HG02588 (cell line): ENCODE data around the gene SLC48A1.
A peak's percentile ranks its signal among the peaks of the same experiment; 100 is the strongest.

Source experiments
- ATAC-seq: cut with Tn5 transposase; IDR thresholded peaks from one replicate; pipeline ENCODE4 v1.9.1; 2021; ENCODE audit warnings: mild to moderate bottlenecking, moderate library complexity; ENCODE audit not compliant: unreplicated experiment

Gene SLC48A1

DNA sequence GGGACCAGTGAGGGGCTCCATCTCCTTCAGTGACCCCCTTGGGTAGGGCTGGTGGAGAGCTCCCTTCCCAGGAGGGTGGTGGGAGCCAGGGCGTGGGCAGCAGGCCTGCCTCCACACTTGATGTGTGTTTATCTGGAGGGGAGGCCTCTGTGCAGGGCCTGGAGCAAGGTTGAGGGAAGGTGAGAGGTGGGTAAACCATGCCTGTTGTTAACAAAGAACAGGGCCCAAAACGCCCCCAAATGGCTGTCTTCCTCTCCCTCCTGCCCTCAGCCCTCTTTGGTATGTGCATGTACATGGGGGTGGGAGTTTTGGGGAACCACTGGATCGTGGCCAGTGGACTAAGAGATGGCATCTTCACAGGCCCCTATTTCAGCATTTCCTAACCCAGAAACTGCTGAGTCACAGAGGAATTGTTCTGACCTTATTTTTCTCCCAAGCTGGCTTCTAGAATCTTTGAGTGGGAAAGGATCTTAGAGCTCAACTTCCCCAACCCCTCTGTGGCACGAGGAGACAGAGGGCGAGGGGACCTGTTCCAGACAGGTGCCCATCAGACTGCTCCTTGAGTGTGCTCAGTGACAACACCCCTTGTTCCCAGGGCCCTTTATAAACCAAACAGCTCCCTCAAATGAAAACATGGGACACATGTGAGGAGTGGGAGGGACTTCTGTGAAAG lies 3.6 kb downstream of the SLC48A1 start:
- no peak for ATAC-seq

DNA sequence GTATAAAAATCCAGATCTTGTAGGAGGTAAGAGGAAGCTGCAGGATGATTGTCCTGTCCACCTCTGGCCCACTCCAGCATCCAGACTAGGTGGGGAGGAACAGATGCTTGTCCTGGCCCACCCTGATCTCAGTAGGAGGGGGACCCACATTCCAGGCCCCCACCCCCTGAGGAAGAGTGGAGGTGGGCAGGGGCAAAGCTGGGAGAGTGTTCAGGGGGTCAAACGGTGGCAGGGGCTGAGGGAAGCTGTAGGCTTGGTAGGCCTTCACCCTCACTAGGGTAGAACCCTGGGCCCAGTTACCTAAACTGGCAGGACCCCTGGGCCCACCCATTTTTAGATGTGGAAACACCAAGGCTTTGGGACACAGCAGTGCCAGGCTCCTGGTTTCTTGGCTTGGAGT lies 4.1 kb downstream of the SLC48A1 start:
- no peak for ATAC-seq

DNA sequence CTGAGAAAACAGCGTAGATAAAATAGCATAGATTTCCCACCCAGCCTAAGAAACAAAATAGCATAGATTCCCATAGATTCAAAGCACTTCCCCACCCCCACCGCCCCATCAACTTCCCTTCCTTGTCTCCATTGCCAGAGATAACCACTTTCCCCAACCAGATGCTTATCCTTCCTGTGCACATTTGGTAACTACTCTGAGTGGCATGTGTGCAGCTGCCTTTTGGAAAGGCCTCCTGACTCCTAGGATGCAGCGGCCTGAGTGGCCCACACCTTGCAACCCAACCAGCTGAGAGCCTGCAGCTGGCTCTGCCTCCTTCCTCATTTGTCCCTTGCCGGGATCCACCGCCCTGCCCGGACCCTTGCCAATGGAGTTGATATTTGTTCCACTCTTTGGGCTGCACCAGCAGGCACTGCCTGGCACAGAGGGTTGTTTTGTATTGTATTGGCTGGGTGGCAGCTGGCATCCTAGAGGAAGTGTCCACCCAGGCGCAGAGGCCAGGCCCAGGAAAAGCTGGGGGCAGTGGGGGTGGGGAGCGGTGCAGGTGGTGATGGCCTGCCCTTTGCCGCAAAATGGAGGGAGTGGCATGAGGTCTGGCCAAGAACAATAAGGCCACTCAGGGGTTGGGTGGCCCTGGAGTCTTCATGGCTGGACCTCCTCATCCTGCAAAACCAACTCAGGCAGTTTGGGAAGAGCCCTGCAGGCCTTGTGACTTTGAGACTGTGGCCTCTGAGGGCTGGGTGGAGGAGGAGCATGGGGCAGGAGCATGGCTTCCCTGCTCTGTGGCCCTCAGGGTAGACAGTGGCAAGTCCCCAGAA lies 4.9 kb downstream of the SLC48A1 start:
- ATAC-seq = no peak

DNA sequence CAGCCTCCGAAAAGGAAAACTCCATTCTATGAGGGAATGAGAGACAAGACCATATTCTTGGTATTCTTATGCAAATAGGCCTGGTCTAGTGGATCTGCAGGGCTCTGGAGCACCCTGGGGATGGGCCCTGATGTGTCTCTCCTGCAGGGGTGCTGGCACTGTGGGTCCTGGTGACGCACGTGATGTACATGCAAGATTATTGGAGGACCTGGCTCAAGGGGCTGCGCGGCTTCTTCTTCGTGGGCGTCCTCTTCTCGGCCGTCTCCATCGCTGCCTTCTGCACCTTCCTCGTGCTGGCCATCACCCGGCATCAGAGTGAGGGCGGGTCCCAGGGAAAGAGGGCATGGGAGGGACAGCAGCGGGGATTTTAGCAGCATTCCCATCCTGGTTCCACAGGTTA lies 5.8 kb downstream of the SLC48A1 start:
- ATAC-seq = no peak

DNA sequence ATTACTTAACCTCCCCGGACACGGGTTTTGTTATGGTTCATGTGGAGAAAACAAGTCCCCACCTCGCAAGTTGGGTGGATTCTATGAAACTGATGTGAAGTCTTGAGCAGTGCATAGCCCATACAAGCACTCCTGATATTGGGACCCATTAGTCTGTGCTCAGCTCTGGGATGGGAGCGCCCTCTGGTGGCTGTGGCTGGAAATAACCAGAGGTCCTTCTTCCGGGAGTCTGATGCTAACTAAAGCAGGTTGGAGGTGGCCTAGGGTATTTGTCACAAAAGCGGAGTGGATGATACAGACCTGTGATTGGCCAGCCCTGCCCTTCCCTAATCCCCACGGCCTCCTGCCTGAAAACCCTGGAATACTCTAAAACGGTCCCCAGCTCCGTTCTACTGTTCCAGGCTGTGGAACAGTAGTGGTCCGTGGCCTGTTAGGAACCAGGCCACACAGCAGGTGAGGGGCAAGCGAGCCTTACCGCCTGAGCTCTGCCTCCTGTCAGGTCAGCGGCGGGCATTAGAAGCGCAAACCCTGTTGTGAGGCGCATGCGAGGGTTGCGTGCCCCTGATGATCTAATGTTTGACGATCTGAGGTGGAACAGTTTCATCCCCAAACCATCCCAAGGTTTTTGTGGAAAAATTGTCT lies 6.4 kb downstream of the SLC48A1 start:
- ATAC-seq = peak; percentile 81

DNA sequence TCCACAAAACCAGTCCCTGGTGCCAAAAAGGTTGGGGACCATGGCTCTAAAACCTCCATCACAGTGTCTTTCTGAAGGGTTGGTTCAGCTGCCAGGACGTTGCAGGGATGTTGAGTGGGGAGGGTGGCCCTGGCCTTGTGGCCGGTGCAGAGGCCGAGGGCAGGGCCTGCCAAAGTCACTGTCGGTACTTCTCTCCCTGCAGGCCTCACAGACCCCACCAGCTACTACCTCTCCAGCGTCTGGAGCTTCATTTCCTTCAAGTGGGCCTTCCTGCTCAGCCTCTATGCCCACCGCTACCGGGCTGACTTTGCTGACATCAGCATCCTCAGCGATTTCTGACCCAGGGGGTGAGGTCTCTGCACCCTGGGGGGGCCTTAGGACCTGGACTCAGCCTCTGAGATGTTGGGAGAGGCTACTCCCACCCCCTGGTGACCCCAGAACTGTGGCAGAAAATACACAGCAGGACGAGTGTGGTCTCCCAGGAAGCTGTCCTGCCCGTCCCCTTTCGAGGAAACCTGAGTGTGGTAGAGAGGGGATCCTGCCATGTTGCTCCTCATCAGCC lies 7.0 kb downstream of the SLC48A1 start:
- ATAC-seq = no peak

DNA sequence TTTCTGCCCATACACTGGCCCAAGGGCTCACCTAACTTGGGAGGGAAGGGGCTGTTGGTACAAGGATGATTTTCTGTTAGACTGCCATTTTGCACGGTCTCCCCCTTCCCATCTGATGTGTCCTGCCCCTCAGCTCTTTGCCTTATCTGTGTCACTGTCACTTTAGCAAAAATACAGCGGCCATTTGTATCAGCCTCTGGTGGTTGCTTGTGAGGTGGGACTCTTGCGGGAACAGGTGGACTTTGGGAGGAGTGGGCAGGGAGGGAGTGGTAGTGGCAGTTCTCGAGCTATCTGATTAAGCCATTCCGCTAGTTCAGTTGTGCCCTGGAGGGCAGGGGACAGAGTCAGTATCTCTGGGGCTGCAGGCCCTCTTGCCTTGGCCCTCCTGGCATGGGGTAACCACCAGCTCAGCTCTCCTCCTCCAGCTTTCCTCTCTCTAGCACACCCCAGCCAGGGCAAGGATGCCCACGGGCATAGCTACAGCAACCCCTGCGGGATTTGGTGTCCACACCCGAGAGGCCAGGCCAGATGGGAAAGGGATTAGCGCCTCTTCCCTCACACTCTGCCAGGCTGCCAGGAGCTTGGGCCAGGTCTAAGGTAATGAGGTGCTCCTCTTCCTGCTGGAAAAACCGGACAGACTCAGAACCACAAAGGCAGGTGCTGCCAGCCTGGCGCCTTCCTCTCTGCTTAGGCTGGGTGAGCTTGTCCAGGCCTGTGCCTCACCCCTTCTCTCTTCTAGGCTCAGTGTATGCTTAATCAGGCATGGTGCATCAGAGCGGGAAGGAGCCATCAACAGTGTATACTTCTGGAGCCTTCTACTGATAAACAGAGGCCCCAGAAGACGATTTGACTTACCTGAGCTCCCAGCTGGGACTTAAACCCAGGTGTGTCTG lies 8.7 kb downstream of the SLC48A1 start:
- no peak for ATAC-seq

DNA sequence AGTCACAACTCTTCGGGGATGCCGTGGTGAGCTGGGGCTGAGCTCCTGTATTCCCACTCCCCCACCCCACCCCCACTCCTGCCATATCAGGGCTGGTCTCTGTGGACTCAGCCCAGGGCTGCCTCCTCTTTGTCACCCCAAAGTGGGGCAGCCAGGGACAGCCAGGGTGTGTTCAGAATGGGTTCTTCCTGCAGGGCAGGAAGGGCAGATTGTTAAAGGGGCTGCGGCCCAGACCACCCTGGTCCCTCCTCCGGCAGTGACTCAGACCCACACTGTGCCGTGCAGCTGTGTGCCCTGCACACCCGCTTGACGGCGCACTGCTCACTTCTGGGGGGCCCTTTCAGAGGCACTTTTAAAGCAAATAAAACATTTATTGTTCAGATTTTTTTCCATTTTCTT lies 9.3 kb downstream of the SLC48A1 start:
- ATAC-seq = no peak

DNA sequence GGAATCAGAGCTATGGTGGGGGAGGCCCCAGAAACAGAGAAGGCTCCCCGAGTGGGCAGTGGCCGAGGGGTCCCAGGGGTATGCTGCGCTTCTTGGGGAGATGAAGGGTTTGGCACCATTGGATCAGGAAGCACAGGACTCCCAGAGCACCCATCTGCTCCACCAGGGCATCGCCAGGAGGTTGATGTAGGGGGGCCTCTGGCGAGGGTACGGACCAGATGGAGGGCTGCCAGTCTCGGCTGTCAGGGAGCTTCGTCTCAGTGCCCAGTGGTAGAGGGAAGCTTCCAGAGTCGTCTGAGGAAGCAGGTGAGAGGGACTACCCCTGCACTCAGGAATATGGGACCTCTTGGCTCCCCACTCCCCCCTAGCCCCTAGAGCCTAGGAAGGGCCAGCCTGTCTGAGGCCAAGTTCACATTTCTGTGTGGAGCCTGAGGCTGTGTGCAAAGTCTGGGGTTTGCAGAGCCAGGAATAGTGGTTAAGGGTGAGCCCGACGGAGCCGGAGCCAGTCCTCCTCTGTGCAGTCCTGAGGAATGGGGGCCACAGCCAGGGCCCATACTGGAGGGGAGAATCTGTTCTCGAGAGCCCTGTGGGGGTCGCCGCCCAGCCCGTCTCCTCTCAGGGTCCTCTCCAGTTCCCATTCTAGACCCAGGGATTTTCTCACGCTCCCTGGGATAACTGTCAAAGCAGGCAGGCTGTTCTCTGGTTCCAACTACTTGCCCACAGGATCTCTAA lies 10.2 kb downstream of the SLC48A1 start:
- no peak for ATAC-seq

DNA sequence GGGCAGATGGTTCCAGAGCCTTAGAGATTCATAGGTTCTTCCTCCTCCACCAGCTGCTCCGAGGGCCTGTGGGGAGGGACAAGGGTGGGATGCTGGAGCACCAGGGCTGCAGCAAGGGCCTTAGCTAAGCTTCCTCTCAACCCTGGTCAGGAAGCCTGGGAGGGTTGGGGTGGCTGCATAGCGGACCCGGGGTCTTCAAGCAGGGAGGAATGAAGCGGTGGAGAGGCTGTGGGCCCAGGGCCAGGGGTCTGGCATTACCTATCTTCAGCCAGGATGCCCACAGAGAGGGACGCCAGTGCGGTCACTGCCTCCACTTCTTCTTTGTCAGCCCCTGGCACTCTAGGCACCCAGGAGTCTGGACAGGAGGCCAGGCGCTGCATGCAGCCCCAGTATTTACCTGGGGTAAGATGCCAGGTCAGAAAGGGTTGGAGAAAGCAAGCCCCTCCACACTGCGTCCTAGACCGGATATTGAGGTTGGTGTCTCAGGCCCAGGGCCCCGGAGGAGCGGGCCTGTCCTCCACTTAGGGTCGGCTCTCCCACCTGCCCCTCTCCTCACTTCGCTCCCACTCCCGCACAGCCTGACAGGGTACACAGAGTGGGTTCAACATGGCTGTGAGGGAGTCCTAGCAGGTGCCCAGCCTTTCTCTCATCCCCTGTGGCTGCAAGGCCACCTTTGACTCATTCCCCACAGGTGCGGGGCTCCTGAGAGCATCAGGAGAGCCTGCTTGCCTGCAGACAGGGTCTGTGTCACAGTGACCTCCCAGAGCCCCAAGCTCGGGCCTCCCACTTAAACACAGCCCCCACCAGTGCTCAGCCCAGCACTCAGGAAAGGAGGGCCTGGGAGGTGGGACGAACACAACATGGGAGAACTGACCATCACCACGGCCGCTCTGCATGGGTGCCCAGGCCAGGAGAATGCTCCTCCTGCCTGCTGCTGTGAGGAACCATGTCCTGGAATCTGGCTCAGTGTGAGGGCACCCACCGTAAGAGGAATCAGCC lies 11.1 kb downstream of the SLC48A1 start:
- no peak for ATAC-seq

DNA sequence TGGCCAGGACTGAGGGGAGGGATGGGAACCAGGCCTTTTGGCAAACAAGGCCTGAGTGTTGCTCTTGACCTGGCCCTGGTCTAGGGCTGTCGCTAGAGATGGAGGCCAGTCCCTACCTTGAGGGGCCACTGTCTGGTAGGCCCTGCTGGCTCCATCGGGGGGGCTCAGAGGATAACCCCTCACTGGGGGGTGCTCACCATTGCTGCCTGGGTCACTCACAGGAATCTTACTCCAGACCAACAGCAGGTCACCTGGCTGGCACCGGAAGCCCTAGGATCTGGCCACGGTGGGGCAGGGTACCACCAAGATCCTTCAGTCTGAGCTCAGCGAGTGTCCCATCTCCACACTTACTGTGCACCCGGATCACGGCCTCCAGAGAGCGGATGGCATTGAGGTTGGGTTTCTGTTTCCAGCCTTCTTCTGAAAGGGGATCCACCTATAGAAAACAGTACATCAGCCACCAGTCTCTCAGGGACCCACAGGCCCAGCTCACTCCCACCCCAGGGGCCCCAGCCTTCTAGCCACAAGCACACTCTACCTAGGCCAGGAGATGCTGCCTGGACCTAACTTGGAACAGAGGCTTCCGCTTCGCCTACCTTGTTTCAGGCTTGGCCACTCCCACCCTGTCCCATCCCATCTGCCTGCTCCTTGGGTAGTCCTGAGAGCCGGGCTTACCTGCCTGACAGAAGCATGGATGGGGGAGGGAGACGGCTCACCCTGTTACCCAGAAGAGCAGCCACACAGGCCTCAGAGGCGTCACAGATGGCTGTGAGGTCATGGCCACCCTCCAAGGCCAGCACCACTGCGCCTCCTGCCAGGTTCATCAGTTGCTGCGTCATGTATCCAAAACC lies 12.2 kb downstream of the SLC48A1 start:
- ATAC-seq = no peak

DNA sequence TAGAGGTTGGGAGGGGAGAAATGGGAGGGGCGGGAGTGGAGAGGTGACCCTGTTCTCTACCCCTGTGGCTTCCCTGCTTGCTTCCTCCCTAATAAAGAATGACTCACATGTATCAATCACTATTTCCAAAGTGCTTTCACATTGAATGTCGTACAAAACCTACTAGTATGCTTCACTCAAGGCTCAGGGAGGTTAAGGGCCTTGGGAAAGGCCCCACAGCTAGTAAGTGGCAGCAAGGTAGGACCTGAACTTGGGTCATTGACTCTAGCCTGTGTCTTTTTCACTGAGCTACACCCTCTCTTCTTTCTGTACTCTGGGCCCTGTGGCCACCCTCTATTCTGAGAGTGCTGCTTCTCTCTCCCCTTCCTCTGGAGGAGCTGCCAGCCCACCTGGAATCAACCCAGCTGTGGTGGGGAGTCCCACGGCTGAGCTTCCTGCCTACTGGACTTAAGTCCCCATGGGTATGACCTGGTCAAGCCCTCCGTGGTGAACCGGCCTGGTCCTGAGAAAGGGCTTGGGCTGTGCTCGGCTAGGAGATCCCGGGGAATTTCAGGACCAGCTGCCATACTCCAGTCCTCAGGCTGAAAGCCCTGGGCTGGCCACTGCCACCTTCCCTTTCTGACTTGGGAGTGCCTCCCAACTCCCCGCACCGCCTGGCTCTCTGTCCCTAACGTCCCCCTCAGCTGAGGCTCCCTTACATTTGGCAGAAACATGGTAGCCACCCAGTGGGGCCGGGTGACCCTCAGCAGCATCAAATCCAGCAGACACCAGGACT lies 13.0 kb downstream of the SLC48A1 start:
- ATAC-seq = no peak

DNA sequence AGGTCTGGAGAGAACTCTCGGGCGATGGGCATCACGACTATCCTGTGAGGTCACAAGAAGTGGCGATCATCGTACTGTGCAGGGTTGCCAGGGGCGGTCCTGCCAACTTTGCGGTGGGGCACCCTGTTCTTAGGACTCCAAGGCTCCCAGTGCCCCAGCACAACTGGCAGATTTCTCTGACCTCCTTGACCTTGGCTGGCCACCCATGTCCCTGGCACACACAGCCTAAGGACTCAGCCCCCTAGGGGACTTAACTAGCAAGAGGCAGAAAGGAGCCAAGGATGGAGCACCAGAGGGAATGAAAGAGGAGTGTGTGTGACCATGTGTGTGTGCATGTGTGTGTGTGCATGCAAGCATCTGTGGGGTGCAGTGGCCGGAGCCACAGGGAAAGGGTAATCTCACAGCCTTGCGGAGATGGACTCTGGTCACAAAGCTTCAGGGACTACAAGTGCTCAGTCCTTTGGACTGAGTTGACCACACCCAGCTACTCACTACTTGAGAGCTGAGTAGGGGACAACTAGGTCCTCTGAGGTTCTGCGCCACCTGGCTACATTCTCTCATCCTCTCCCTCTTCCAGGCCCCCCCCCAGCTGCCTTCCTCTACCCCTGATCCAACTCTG lies 13.7 kb downstream of the SLC48A1 start:
- no peak for ATAC-seq

DNA sequence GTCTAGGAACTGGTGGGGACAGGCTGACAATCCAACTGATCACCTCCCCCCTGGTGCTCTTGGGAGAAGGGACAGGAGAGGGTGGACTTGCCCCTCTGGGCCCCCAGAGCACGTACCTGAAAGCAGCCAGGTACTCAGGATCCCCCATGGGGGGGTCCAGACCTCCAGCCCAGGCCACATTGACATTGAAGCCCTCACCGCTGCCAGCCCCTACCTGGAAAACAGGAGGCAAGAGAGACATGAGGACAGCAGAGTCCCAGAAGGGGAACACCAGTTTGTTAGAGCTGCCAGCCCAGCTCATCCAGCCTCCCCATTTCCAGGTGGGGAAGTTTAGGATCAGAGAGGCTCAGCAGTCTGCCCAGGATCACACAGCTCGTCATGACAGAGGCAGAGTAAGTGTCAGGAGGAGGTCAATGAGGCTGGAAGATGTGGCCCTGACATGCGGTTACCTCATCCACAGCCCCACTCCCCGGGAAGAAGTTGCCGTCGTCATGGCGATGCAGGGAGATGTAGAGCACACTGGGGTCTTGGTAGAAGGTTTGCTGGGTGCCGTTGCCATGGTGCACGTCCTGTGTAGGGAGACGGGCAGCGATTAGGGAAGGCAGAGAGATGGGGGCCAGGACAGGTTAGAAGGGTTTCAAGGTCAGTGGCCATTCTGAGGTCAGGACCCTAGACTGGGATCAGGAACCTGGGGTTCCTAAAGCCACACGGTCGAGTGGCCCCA lies 14.7 kb downstream of the SLC48A1 start:
- no peak for ATAC-seq

DNA sequence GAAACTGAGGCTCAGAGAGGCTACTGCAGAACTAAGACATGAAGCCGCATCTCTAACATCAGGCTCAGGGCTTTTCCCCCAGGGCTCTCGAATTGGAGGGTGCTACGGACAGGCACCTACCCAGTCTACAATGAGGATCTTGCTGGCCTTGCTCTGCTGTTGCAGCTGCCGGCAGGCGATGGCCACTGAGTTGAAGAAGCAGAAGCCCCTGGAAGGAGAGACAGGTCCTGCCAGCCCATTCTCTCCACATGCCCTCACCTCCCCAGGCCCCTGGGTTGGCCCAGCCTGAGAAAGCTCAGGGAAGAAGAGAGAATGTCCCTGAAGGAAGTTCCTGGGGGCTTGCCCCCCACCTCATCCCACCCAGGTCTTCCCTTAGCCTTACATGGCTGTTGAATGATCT lies 16.1 kb downstream of the SLC48A1 start:
- ATAC-seq = no peak
